GM18519 (cell line): ENCODE measurements around the gene DLGAP4.

ENCODE experiments used
- ATAC-seq: cut with Tn5 transposase; IDR thresholded peaks from one replicate; pipeline ENCODE4 v1.9.1; 2021; ENCODE audit warnings: mild to moderate bottlenecking, moderate library complexity; ENCODE audit not compliant: unreplicated experiment, low FRiP score

Gene DLGAP4

GRCh38 chr20:36399147-36399968 lies 93.2 kb downstream of the DLGAP4 start:
- ATAC-seq, result no peak

- ATAC-seq, result no peak
Observed at GRCh38 chr20:36399969-36400545, 93.9 kb downstream of the DLGAP4 start.

GRCh38 chr20:36400909-36401735 lies 95.0 kb downstream of the DLGAP4 start:
- no peak for ATAC-seq

- no peak for ATAC-seq
Observed at GRCh38 chr20:36402708-36403107, 96.6 kb downstream of the DLGAP4 start.

- ATAC-seq, result no peak
Observed at GRCh38 chr20:36404435-36404978, 98.4 kb downstream of the DLGAP4 start.

GRCh38 chr20:36405255-36405654 lies 99.1 kb downstream of the DLGAP4 start:
- no peak for ATAC-seq

GRCh38 chr20:36407199-36407733 lies 101.1 kb downstream of the DLGAP4 start:
- ATAC-seq, result no peak

GRCh38 chr20:36408219-36408618 lies 102.1 kb downstream of the DLGAP4 start:
- ATAC-seq, result no peak

- ATAC-seq, result no peak
Observed at GRCh38 chr20:36411861-36412454, 105.8 kb downstream of the DLGAP4 start.

GRCh38 chr20:36415475-36416002 lies 109.4 kb downstream of the DLGAP4 start:
- ATAC-seq, result no peak

GRCh38 chr20:36418711-36419110 lies 112.6 kb downstream of the DLGAP4 start:
- ATAC-seq, result no peak

- ATAC-seq, result no peak
Observed at GRCh38 chr20:36421641-36422040, 115.5 kb downstream of the DLGAP4 start.

GRCh38 chr20:36424314-36424713 lies 118.2 kb downstream of the DLGAP4 start:
- ATAC-seq, result no peak

- ATAC-seq, result no peak
Observed at GRCh38 chr20:36425166-36425565, 119.0 kb downstream of the DLGAP4 start.

GRCh38 chr20:36431604-36432003 lies 125.5 kb downstream of the DLGAP4 start:
- ATAC-seq, result no peak

GRCh38 chr20:36432096-36432495 lies 126.0 kb downstream of the DLGAP4 start:
- no peak for ATAC-seq

GRCh38 chr20:36434383-36434782 lies 128.2 kb downstream of the DLGAP4 start:
- ATAC-seq, result no peak

GRCh38 chr20:36435124-36435523 lies 129.0 kb downstream of the DLGAP4 start:
- ATAC-seq, result no peak

- no peak for ATAC-seq
Observed at GRCh38 chr20:36435592-36436541, 129.7 kb downstream of the DLGAP4 start.
